ENCODE data around the gene INSIG2. TPM values are rescaled to one million over a fixed set of nuclear protein-coding genes. Genes with fewer than 3 reads are reported as not detected.

INSIG2 gene
- total RNA-seq, 1 experiment from 2014 or later: 10.7 TPM

DNA sequence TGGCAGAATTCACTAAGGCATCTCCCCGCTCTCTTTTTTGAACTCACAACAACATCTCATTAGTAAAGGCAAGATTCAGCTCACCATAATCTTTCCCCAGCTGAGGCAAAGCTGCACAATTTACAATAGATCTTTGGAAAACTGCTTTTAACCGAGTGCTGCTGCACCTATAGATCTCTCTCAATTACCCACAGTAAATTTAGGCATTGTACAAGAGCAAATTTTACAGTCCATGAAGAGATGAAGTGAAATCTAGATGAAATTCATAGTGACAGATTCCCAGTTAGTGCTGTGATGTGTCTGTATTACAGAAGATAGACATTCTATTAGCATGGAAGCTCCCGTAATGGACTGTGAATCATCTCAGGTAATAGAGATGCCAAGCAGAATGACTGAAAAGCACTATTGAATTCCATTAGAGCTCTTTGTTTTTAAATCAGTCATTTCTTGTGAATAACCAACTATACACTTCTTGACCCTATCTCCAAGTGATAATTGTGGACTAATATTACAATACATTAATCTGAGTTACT is 36.4 kb upstream of the INSIG2 start:
- Mint-ChIP-seq H3K27me3 (ENCODE audit: low read depth) (0 out of 2 replicates have a peak, but pooled peaks cover 2% of the 10 kb centered on the region), H3K4me3 (no peak overlapping the region), H3K27ac (no peak overlapping the region), H3K9me3 (no peaks in the 10 kb centered on the region), H3K36me3 (no peaks in the 10 kb centered on the region), H3K4me1 (peaks cover 10% of the 10 kb centered on the region)
- no peak for DNase-seq (ENCODE audit: low spot score)
- ChIA-PET CTCF (interaction anchor here (2.3 kb wide), 1 partner anchor 19 kb away, joined by 7 read pairs; no protein-coding TSS in a partner anchor), POLR2A (no interaction called here)
- no peak for ATAC-seq
- TF ChIP-seq OVOL2 (CRISPR knock-in tag; IDR thresholded peaks at IDR 0.05; ENCODE audit: borderline replicate concordance) (no peak), ZNF219 (CRISPR knock-in tag; IDR thresholded peaks at IDR 0.05; ENCODE audit: borderline replicate concordance) (no peak), KAT7 (CRISPR knock-in tag; IDR thresholded peaks at IDR 0.05; ENCODE audit: borderline replicate concordance) (no peak), IRF2 (CRISPR knock-in tag; IDR thresholded peaks at IDR 0.05; ENCODE audit: borderline replicate concordance, low read depth) (no peak), ZBTB21 (CRISPR knock-in tag; IDR thresholded peaks at IDR 0.05; ENCODE audit: borderline replicate concordance) (no peak), NR1H2 (CRISPR knock-in tag; IDR thresholded peaks at IDR 0.05) (no peak), SMAD4 (CRISPR knock-in tag; IDR thresholded peaks at IDR 0.05) (no peak), MYBL2 (CRISPR knock-in tag; IDR thresholded peaks at IDR 0.05) (no peak), NFE2L1 (CRISPR knock-in tag; IDR thresholded peaks at IDR 0.05) (no peak)
- TF ChIP-seq, protein P1, sequence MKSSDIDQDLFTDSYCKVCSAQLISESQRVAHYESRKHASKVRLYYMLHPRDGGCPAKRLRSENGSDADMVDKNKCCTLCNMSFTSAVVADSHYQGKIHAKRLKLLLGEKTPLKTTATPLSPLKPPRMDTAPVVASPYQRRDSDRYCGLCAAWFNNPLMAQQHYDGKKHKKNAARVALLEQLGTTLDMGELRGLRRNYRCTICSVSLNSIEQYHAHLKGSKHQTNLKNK (CRISPR knock-in tag; IDR thresholded peaks at IDR 0.05): no peak
- TF ChIP-seq, protein P2, sequence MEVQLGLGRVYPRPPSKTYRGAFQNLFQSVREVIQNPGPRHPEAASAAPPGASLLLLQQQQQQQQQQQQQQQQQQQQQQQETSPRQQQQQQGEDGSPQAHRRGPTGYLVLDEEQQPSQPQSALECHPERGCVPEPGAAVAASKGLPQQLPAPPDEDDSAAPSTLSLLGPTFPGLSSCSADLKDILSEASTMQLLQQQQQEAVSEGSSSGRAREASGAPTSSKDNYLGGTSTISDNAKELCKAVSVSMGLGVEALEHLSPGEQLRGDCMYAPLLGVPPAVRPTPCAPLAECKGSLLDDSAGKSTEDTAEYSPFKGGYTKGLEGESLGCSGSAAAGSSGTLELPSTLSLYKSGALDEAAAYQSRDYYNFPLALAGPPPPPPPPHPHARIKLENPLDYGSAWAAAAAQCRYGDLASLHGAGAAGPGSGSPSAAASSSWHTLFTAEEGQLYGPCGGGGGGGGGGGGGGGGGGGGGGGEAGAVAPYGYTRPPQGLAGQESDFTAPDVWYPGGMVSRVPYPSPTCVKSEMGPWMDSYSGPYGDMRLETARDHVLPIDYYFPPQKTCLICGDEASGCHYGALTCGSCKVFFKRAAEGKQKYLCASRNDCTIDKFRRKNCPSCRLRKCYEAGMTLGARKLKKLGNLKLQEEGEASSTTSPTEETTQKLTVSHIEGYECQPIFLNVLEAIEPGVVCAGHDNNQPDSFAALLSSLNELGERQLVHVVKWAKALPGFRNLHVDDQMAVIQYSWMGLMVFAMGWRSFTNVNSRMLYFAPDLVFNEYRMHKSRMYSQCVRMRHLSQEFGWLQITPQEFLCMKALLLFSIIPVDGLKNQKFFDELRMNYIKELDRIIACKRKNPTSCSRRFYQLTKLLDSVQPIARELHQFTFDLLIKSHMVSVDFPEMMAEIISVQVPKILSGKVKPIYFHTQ (CRISPR knock-in tag; IDR thresholded peaks at IDR 0.05): no peak
- TF ChIP-seq, protein P3, sequence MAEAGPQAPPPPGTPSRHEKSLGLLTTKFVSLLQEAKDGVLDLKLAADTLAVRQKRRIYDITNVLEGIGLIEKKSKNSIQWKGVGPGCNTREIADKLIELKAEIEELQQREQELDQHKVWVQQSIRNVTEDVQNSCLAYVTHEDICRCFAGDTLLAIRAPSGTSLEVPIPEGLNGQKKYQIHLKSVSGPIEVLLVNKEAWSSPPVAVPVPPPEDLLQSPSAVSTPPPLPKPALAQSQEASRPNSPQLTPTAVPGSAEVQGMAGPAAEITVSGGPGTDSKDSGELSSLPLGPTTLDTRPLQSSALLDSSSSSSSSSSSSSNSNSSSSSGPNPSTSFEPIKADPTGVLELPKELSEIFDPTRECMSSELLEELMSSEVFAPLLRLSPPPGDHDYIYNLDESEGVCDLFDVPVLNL (CRISPR knock-in tag; IDR thresholded peaks at IDR 0.05; ENCODE audit: borderline replicate concordance, low read depth): no peak

DNA sequence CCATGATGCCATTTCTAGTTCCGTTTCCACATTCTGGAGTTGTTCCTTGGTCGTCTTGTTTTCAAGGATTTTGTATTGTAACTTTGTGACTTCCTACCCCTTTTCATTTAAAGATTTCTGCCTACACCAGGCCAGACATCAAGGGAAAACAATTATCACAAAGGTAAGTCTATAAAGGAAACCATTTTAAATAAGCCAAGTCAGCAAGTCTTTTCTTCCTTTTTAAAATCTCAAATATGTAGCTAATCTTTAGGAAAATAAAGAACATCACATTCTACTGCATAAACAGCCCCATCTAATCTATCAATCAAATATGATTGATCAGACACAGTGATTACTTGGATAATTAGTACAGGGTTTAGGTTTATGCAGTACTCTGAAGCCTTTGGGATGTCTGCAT is 35.8 kb upstream of the INSIG2 start:
- Mint-ChIP-seq H3K9me3 (no peaks in the 10 kb centered on the region), H3K4me1 (peaks cover 10% of the 10 kb centered on the region), H3K27ac (no peak overlapping the region), H3K4me3 (no peak overlapping the region), H3K27me3 (ENCODE audit: low read depth) (0 out of 2 replicates have a peak, but pooled peaks cover 2% of the 10 kb centered on the region), H3K36me3 (no peaks in the 10 kb centered on the region)
- DNase-seq (ENCODE audit: low spot score): no peak
- POLR2A ChIA-PET: no interaction called here
- CTCF ChIA-PET: interaction anchor here (2.3 kb wide), 1 partner anchor 20 kb away, joined by 7 read pairs; no protein-coding TSS in a partner anchor
- no peak for ATAC-seq
- no peak for TF ChIP-seq HMGA2 (CRISPR knock-in tag; IDR thresholded peaks at IDR 0.05)
- TF ChIP-seq, protein P4, sequence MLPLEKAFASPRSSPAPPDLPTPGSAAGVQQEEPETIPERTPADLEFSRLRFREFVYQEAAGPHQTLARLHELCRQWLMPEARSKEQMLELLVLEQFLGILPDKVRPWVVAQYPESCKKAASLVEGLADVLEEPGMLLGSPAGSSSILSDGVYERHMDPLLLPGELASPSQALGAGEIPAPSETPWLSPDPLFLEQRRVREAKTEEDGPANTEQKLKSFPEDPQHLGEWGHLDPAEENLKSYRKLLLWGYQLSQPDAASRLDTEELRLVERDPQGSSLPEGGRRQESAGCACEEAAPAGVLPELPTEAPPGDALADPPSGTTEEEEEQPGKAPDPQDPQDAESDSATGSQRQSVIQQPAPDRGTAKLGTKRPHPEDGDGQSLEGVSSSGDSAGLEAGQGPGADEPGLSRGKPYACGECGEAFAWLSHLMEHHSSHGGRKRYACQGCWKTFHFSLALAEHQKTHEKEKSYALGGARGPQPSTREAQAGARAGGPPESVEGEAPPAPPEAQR (CRISPR knock-in tag; IDR thresholded peaks at IDR 0.05): no peak
- TF ChIP-seq FOXJ3 (CRISPR knock-in tag; IDR thresholded peaks at IDR 0.05; ENCODE audit: borderline replicate concordance): no peak
- TF ChIP-seq NR1H2 (CRISPR knock-in tag; IDR thresholded peaks at IDR 0.05): no peak
- TF ChIP-seq, protein P1 (CRISPR knock-in tag; IDR thresholded peaks at IDR 0.05): no peak
- TF ChIP-seq, protein P5, sequence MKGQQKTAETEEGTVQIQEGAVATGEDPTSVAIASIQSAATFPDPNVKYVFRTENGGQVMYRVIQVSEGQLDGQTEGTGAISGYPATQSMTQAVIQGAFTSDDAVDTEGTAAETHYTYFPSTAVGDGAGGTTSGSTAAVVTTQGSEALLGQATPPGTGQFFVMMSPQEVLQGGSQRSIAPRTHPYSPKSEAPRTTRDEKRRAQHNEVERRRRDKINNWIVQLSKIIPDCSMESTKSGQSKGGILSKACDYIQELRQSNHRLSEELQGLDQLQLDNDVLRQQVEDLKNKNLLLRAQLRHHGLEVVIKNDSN (CRISPR knock-in tag; IDR thresholded peaks at IDR 0.05): no peak
- TF ChIP-seq, protein P6, sequence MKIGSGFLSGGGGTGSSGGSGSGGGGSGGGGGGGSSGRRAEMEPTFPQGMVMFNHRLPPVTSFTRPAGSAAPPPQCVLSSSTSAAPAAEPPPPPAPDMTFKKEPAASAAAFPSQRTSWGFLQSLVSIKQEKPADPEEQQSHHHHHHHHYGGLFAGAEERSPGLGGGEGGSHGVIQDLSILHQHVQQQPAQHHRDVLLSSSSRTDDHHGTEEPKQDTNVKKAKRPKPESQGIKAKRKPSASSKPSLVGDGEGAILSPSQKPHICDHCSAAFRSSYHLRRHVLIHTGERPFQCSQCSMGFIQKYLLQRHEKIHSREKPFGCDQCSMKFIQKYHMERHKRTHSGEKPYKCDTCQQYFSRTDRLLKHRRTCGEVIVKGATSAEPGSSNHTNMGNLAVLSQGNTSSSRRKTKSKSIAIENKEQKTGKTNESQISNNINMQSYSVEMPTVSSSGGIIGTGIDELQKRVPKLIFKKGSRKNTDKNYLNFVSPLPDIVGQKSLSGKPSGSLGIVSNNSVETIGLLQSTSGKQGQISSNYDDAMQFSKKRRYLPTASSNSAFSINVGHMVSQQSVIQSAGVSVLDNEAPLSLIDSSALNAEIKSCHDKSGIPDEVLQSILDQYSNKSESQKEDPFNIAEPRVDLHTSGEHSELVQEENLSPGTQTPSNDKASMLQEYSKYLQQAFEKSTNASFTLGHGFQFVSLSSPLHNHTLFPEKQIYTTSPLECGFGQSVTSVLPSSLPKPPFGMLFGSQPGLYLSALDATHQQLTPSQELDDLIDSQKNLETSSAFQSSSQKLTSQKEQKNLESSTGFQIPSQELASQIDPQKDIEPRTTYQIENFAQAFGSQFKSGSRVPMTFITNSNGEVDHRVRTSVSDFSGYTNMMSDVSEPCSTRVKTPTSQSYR (CRISPR knock-in tag; IDR thresholded peaks at IDR 0.05): no peak
- TF ChIP-seq NFYB (CRISPR knock-in tag; conservative IDR thresholded peaks at IDR 0.05; ENCODE audit: low read depth): no peak
- TF ChIP-seq ZNF671 (CRISPR knock-in tag; IDR thresholded peaks at IDR 0.05): no peak
- TF ChIP-seq RELA (CRISPR knock-in tag; IDR thresholded peaks at IDR 0.05; ENCODE audit: borderline replicate concordance): no peak
- no peak for TF ChIP-seq FOXP1 (CRISPR knock-in tag; IDR thresholded peaks at IDR 0.05; ENCODE audit: borderline replicate concordance)
- TF ChIP-seq GTF2I (CRISPR knock-in tag; conservative IDR thresholded peaks at IDR 0.05): no peak
- TF ChIP-seq, protein P2 (CRISPR knock-in tag; IDR thresholded peaks at IDR 0.05): no peak

Data from WTC11 (cell line).